Adrenal gland (tissue), 12 donors: Measurements from ENCODE around the gene ANXA6. TPM values are rescaled to one million over a fixed set of nuclear protein-coding genes. Genes with fewer than 3 reads are reported as not detected.
"Not testable (repeated sequence)": the region's sequence is repeated elsewhere in the genome, so short reads cannot be mapped to it uniquely, and the experiment has no call there.

Experiments
- DNase-seq, 7 donors: peaks; one replicate each; pipeline ENCODE4 v3.0.0-alpha.2; 2019 to 2020
- H3K27ac ChIP-seq, 5 donors: fragments of 200-600 bp; sonication (generic) in 4 of 5; 1 replicate in 3 of 5; 2 replicates in 2 of 5; pipeline versions ENCODE4 v1.5.1 to v1.8.0; 2016 to 2020; ENCODE audit warnings: mild to moderate bottlenecking in 1 of 5
- H3K27me3 ChIP-seq: fragments of 200-600 bp; 2 replicates; pipeline ENCODE4 v1.8.0; 2021
- H3K36me3 ChIP-seq, 2 donors: fragments of 200-600 bp; replicated peaks in 1 of 2; 1 replicate in 1 of 2; 2 replicates in 1 of 2; pipeline versions ENCODE4 v1.5.1 to v1.8.0; 2018 to 2022
- H3K4me1 ChIP-seq, 2 donors: fragments of 200-600 bp; replicated peaks in 1 of 2; 1 replicate in 1 of 2; 2 replicates in 1 of 2; pipeline versions ENCODE4 v1.5.1 to v1.8.0; 2018 to 2021
- H3K4me3 ChIP-seq, 4 donors: fragments of 200-600 bp; sonication (generic) in 3 of 4; one replicate each; pipeline ENCODE4 v1.5.1; 2016 to 2018
- H3K9me3 ChIP-seq, 3 donors: fragments of 200-600 bp; sonication (generic) in 1 of 3; replicated peaks in 1 of 3; 1 replicate in 2 of 3; 2 replicates in 1 of 3; pipeline versions ENCODE4 v1.5.1 to v1.8.0; 2016 to 2021
- POLR2A ChIP-seq, 2 donors: fragments of 450-650 bp; IDR thresholded peaks; one replicate each; pipeline ENCODE4 v1.6.1; 2017; ENCODE audit warnings: antibody characterized with exemption in 2 of 2, mild to moderate bottlenecking in 2 of 2, moderate library complexity in 1 of 2
- WGBS, 4 donors: extraction: QIAGEN DNeasy Blood & Tissue Kit in 2 of 4; methylation state at CpG; one replicate each; pipeline versions ENCODE4 v1.1.5 to v1.1.7; 2013 to 2017; 5-methylcytosine and 5-hydroxymethylcytosine counted together
- intact Hi-C, 2 donors: fragments of 100-400 bp; cut with DNase I; formaldehyde crosslinking; loops; one replicate each; pipeline versions ENCODE4 v1.14.1 to v1.15.0; 2022 to 2023
- polyA plus RNA-seq, 3 donors: library from polyadenylated mRNA; stranded (reverse); fragments of 200-250 nt in 2 of 3; fragments of 350-450 nt in 1 of 3; fragmentation: Illumina TruSeq in 1 of 3; extraction: RNeasy Lipid Tissue Mini Kit (QIAGEN cat#74804) in 1 of 3; gene quantifications; one replicate each; pipeline ENCODE4 v1.2.3, GENCODE V29; 2013 to 2014
- total RNA-seq, 9 donors: library from RNA; depleted of rRNA in 4 of 9; stranded (reverse); fragments of >200 nt in 4 of 9; fragments of 120-200 nt in 1 of 9; fragmentation: NEBNext Ultra II Directional in 1 of 9; extraction: Animal tissue kit (Norgen Biotek cat#: 25700) in 1 of 9; gene quantifications; one replicate each; pipeline versions ENCODE4 v1.1.0 to v1.2.4, GENCODE V29; 2013 to 2023
- TF ChIP-seq, protein P1 (sequence below), 6 experiments: fragments of 450-650 bp in 4 of 6; fragments of 200-600 bp in 2 of 6; sonication (generic) in 1 of 6; IDR thresholded peaks; 1 replicate in 5 of 6; 2 replicates in 1 of 6; pipeline versions ENCODE4 v1.5.1 to v1.8.0; 2016 to 2021; ENCODE audit warnings: antibody characterized with exemption in 6 of 6, mild to moderate bottlenecking in 2 of 6, moderate library complexity in 1 of 6
- donor health status: healthy with polysubstance abuse.
- donor health status: Bipolar disorder and iron deficiency.
- donor health status: DM: yes; HTN: yes; CAD: no.
- donor health status: DM: no; HTN: no; CAD: no.
- donor health status: DM: no; HTN: no; CAD: no.
- donor health status: DM: yes; HTN: yes; CAD: no.

ANXA6 gene
- total and polyA plus RNA-seq, 12 donors = 115 to 382 (median 212) TPM

- WGBS, 4 donors = 81 to 85% (median 84%) methylated on average over 9 of the region's 9 CpGs
- intact Hi-C loops, H3K9me3 ChIP-seq, DNase-seq, H3K27me3 ChIP-seq, H3K4me3 ChIP-seq: not testable (repeated sequence)
- peak in 1 of 2 donors; percentile 40 for TF ChIP-seq POLR2A (IDR thresholded peaks at IDR 0.05)
- H3K36me3 ChIP-seq = peaks cover 0 to 24% of the 10 kb centered on the region in 2 donors
- peak overlapping the region in 3 of 5 donors; percentile 69 to 86 (median 72) for H3K27ac ChIP-seq
- peaks cover 16 to 17% of the 10 kb centered on the region in 2 donors for H3K4me1 ChIP-seq
These were observed 39.7 kb upstream of the ANXA6 start for GRCh38 chr5:151197291-151197600.

GRCh38 chr5:151196556-151197290 is 39.1 kb upstream of the ANXA6 start:
- H3K27ac ChIP-seq = peak overlapping the region in 3 of 5 donors; percentile 69 to 86 (median 72)
- DNase-seq = peak; percentile 44 to 82 (median 68)

DNA sequence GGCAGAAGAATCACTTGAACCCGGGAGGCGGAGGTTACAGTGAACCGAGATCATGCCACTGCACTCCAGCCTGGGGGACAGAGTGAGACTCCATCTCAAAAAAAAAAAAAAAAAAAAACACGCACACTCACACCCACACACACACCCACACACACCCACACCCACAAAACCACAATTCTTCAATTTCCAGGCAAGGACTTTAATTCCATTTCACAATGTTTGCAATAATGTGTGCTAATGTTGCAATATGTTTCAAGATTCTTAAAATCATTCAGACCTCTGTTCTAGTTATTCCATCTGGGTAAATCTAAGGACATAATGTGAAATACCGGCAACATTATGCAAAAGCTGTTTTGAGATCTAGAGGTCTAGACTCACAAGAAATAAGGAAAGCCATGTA is 38.0 kb upstream of the ANXA6 start:
- H3K4me3 ChIP-seq = no peak overlapping the region
- no peak for TF ChIP-seq POLR2A (IDR thresholded peaks at IDR 0.05)
- TF ChIP-seq, protein P1, sequence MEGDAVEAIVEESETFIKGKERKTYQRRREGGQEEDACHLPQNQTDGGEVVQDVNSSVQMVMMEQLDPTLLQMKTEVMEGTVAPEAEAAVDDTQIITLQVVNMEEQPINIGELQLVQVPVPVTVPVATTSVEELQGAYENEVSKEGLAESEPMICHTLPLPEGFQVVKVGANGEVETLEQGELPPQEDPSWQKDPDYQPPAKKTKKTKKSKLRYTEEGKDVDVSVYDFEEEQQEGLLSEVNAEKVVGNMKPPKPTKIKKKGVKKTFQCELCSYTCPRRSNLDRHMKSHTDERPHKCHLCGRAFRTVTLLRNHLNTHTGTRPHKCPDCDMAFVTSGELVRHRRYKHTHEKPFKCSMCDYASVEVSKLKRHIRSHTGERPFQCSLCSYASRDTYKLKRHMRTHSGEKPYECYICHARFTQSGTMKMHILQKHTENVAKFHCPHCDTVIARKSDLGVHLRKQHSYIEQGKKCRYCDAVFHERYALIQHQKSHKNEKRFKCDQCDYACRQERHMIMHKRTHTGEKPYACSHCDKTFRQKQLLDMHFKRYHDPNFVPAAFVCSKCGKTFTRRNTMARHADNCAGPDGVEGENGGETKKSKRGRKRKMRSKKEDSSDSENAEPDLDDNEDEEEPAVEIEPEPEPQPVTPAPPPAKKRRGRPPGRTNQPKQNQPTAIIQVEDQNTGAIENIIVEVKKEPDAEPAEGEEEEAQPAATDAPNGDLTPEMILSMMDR (IDR thresholded peaks at IDR 0.05) = no peak
- H3K9me3 ChIP-seq = no peaks in the 10 kb centered on the region
- peak in 2 of 7 donors; percentile 8 to 20 for DNase-seq
- no peaks in the 10 kb centered on the region for H3K27me3 ChIP-seq
- H3K27ac ChIP-seq = peak overlapping the region in 3 of 5 donors; percentile 69 to 86 (median 72)
- H3K4me1 ChIP-seq = peaks cover 10 to 13% of the 10 kb centered on the region in 2 donors
- 76 to 84% (median 78%) methylated on average over 5 of the region's 5 CpGs for WGBS, 4 donors
- H3K36me3 ChIP-seq = peaks cover 0 to 16% of the 10 kb centered on the region in 2 donors
- intact Hi-C loops = no loop called here

More at GRCh38 chr5:151196556-151197290, 39.1 kb upstream of the ANXA6 start:
- 48 to 61% (median 57%) methylated on average over 5 of the region's 5 CpGs for WGBS, 4 donors
- Histone ChIP-seq H3K4me3 (no peak overlapping the region), H3K9me3 (no peaks in the 10 kb centered on the region), H3K27me3 (no peaks in the 10 kb centered on the region), H3K36me3 (peaks cover 0 to 22% of the 10 kb centered on the region in 2 donors), H3K4me1 (peaks cover 16 to 17% of the 10 kb centered on the region in 2 donors)
- TF ChIP-seq, protein P1 (IDR thresholded peaks at IDR 0.05) = no peak
- no peak for TF ChIP-seq POLR2A (IDR thresholded peaks at IDR 0.05)
- intact Hi-C loops = no loop called here

- Histone ChIP-seq H3K9me3 (peaks cover 0 to 5% (median 0%) of the 10 kb centered on the region in 3 donors), H3K4me3 (no peak overlapping the region), H3K36me3 (no peaks in the 10 kb centered on the region), H3K27me3 (no peaks in the 10 kb centered on the region), H3K4me1 (peaks cover 6 to 7% of the 10 kb centered on the region in 2 donors), H3K27ac (no peak overlapping the region)
- intact Hi-C loops = no loop called here
- TF ChIP-seq, protein P1 (IDR thresholded peaks at IDR 0.05) = no peak
- TF ChIP-seq POLR2A (IDR thresholded peaks at IDR 0.05) = no peak
- DNase-seq = no peak
These were observed 35.0 kb upstream of the ANXA6 start for GRCh38 chr5:151192626-151193025.

DNA sequence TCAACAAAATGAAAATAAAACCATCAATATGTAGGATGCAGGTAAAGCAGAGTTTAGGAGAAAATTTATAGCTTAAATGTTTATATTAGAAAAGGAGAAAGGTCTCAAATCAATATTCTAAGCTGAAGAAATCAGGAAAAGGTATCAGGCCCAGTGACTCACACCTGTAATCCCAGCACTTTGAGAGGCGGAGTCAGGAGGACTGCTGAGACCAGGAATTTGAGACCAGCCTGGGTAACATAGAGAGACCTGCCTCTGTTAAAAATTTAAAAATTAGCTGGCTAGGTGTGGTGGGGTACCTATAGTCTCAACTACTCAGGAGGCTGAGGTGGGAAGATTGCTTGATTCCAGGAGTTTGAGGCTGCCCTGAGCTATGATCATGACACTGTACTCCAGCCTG is 34.1 kb upstream of the ANXA6 start:
- DNase-seq = peak in 1 of 7 donors; percentile 14
- Histone ChIP-seq H3K4me1 (peaks cover 0 to 3% of the 10 kb centered on the region in 2 donors), H3K4me3 (no peak overlapping the region), H3K27ac (no peak overlapping the region), H3K27me3 (no peaks in the 10 kb centered on the region), H3K9me3 (peaks cover 0 to 5% (median 0%) of the 10 kb centered on the region in 3 donors), H3K36me3 (no peaks in the 10 kb centered on the region)
- 92 to 100% (median 94%) methylated on average over 1 of the region's 1 CpG for WGBS, 4 donors
- intact Hi-C loops = no loop called here
- TF ChIP-seq POLR2A (IDR thresholded peaks at IDR 0.05) = no peak
- TF ChIP-seq, protein P1 (IDR thresholded peaks at IDR 0.05) = no peak
